Adrenal gland (tissue), 12 donors: Measurements from ENCODE around the gene TRAF4. TPM values are rescaled to one million over a fixed set of nuclear protein-coding genes. Genes with fewer than 3 reads are reported as not detected.
A peak's percentile ranks its signal among the peaks of the same experiment; 100 is the strongest.

Experiments
- DNase-seq, 7 donors: peaks; one replicate each; pipeline ENCODE4 v3.0.0-alpha.2; 2019 to 2020
- H3K27ac ChIP-seq, 5 donors: fragments of 200-600 bp; sonication (generic) in 4 of 5; 1 replicate in 3 of 5; 2 replicates in 2 of 5; pipeline versions ENCODE4 v1.5.1 to v1.8.0; 2016 to 2020; ENCODE audit warnings: mild to moderate bottlenecking in 1 of 5
- H3K27me3 ChIP-seq: fragments of 200-600 bp; 2 replicates; pipeline ENCODE4 v1.8.0; 2021
- H3K36me3 ChIP-seq, 2 donors: fragments of 200-600 bp; replicated peaks in 1 of 2; 1 replicate in 1 of 2; 2 replicates in 1 of 2; pipeline versions ENCODE4 v1.5.1 to v1.8.0; 2018 to 2022
- H3K4me1 ChIP-seq, 2 donors: fragments of 200-600 bp; replicated peaks in 1 of 2; 1 replicate in 1 of 2; 2 replicates in 1 of 2; pipeline versions ENCODE4 v1.5.1 to v1.8.0; 2018 to 2021
- H3K4me3 ChIP-seq, 4 donors: fragments of 200-600 bp; sonication (generic) in 3 of 4; one replicate each; pipeline ENCODE4 v1.5.1; 2016 to 2018
- H3K9me3 ChIP-seq, 3 donors: fragments of 200-600 bp; sonication (generic) in 1 of 3; replicated peaks in 1 of 3; 1 replicate in 2 of 3; 2 replicates in 1 of 3; pipeline versions ENCODE4 v1.5.1 to v1.8.0; 2016 to 2021
- CTCF ChIP-seq, 6 experiments: fragments of 450-650 bp in 4 of 6; fragments of 200-600 bp in 2 of 6; sonication (generic) in 1 of 6; IDR thresholded peaks; 1 replicate in 5 of 6; 2 replicates in 1 of 6; pipeline versions ENCODE4 v1.5.1 to v1.8.0; 2016 to 2021; ENCODE audit warnings: antibody characterized with exemption in 6 of 6, mild to moderate bottlenecking in 2 of 6, moderate library complexity in 1 of 6
- POLR2A ChIP-seq, 2 donors: fragments of 450-650 bp; IDR thresholded peaks; one replicate each; pipeline ENCODE4 v1.6.1; 2017; ENCODE audit warnings: antibody characterized with exemption in 2 of 2, mild to moderate bottlenecking in 2 of 2, moderate library complexity in 1 of 2
- WGBS, 4 donors: extraction: QIAGEN DNeasy Blood & Tissue Kit in 2 of 4; methylation state at CpG; one replicate each; pipeline versions ENCODE4 v1.1.5 to v1.1.7; 2013 to 2017; 5-methylcytosine and 5-hydroxymethylcytosine counted together
- intact Hi-C, 2 donors: fragments of 100-400 bp; cut with DNase I; formaldehyde crosslinking; loops; one replicate each; pipeline versions ENCODE4 v1.14.1 to v1.15.0; 2022 to 2023
- polyA plus RNA-seq, 3 donors: library from polyadenylated mRNA; stranded (reverse); fragments of 200-250 nt in 2 of 3; fragments of 350-450 nt in 1 of 3; fragmentation: Illumina TruSeq in 1 of 3; extraction: RNeasy Lipid Tissue Mini Kit (QIAGEN cat#74804) in 1 of 3; gene quantifications; one replicate each; pipeline ENCODE4 v1.2.3, GENCODE V29; 2013 to 2014
- total RNA-seq, 9 donors: library from RNA; depleted of rRNA in 4 of 9; stranded (reverse); fragments of >200 nt in 4 of 9; fragments of 120-200 nt in 1 of 9; fragmentation: NEBNext Ultra II Directional in 1 of 9; extraction: Animal tissue kit (Norgen Biotek cat#: 25700) in 1 of 9; gene quantifications; one replicate each; pipeline versions ENCODE4 v1.1.0 to v1.2.4, GENCODE V29; 2013 to 2023
- donor health status: healthy with polysubstance abuse.
- donor health status: Bipolar disorder and iron deficiency.
- donor health status: DM: yes; HTN: yes; CAD: no.
- donor health status: DM: no; HTN: no; CAD: no.
- donor health status: DM: no; HTN: no; CAD: no.
- donor health status: DM: yes; HTN: yes; CAD: no.

Gene TRAF4
- total and polyA plus RNA-seq, 12 donors = 8.2 to 50.5 (median 22.1) TPM

- 87 to 89% (median 88%) methylated on average over 7 to 10 of the region's 10 CpGs for WGBS, 4 donors
- Histone ChIP-seq H3K4me1 (no peaks in the 10 kb centered on the region), H3K27ac (no peak overlapping the region), H3K27me3 (no peaks in the 10 kb centered on the region), H3K4me3 (no peak overlapping the region), H3K9me3 (no peaks in the 10 kb centered on the region), H3K36me3 (peaks cover 0 to 75% of the 10 kb centered on the region in 2 donors)
- DNase-seq = no peak
- TF ChIP-seq POLR2A (IDR thresholded peaks at IDR 0.05) (no peak), CTCF (IDR thresholded peaks at IDR 0.05) (no peak)
- intact Hi-C loops = loop anchor here in 1 of 2 donors (10.0 kb wide), 1 partner anchor 46 kb away; no protein-coding TSS in a partner anchor
Measured at GRCh38 chr17:28700830-28701492, 42.9 kb upstream of the TRAF4 start.

- H3K9me3 ChIP-seq = no peaks in the 10 kb centered on the region
- intact Hi-C loops = loop anchor here in 1 of 2 donors (10.0 kb wide), 1 partner anchor 47 kb away; no protein-coding TSS in a partner anchor
Measured at GRCh38 chr17:28702026-28702751, 41.6 kb upstream of the TRAF4 start.

GRCh38 chr17:28702752-28703150 lies 41.1 kb upstream of the TRAF4 start:
- no peak for DNase-seq
- 52 to 75% (median 68%) methylated on average over 2 to 3 of the region's 3 CpGs for WGBS, 4 donors
- no peaks in the 10 kb centered on the region for H3K4me1 ChIP-seq
- no peaks in the 10 kb centered on the region for H3K9me3 ChIP-seq
- intact Hi-C loops = loop anchor here in 1 of 2 donors (10.0 kb wide), 1 partner anchor 48 kb away; no protein-coding TSS in a partner anchor
- TF ChIP-seq POLR2A (IDR thresholded peaks at IDR 0.05) = no peak
- TF ChIP-seq CTCF (IDR thresholded peaks at IDR 0.05) = no peak
- peaks cover 0 to 57% of the 10 kb centered on the region in 2 donors for H3K36me3 ChIP-seq
- H3K27me3 ChIP-seq = no peaks in the 10 kb centered on the region
- H3K4me3 ChIP-seq = no peak overlapping the region
- no peak overlapping the region for H3K27ac ChIP-seq

More at GRCh38 chr17:28702026-28702751, 41.6 kb upstream of the TRAF4 start:
- H3K4me3 ChIP-seq = no peak overlapping the region
- DNase-seq = no peak
- TF ChIP-seq CTCF (IDR thresholded peaks at IDR 0.05) (no peak), POLR2A (IDR thresholded peaks at IDR 0.05) (no peak)
- no peaks in the 10 kb centered on the region for H3K27me3 ChIP-seq
- H3K27ac ChIP-seq = peak overlapping the region in 1 of 5 donors; percentile 16
- WGBS, 4 donors = 69 to 75% (median 72%) methylated on average over 10 of the region's 10 CpGs
- H3K36me3 ChIP-seq = peaks cover 0 to 63% of the 10 kb centered on the region in 2 donors
- no peaks in the 10 kb centered on the region for H3K4me1 ChIP-seq

- no peak overlapping the region for H3K4me3 ChIP-seq
- TF ChIP-seq POLR2A (IDR thresholded peaks at IDR 0.05) (no peak), CTCF (IDR thresholded peaks at IDR 0.05) (no peak)
- no peak overlapping the region for H3K27ac ChIP-seq
- H3K4me1 ChIP-seq = no peaks in the 10 kb centered on the region
- H3K9me3 ChIP-seq = no peaks in the 10 kb centered on the region
- DNase-seq = no peak
- WGBS, 4 donors = 83 to 86% (median 84%) methylated on average over 16 of the region's 16 CpGs
- peaks cover 0 to 48% of the 10 kb centered on the region in 2 donors for H3K36me3 ChIP-seq
- H3K27me3 ChIP-seq = no peaks in the 10 kb centered on the region
- intact Hi-C loops = loop anchor here in 1 of 2 donors (10.0 kb wide), 1 partner anchor 49 kb away; no protein-coding TSS in a partner anchor
Measured at GRCh38 chr17:28703552-28704218, 40.1 kb upstream of the TRAF4 start.
